T-cell (primary cell): ENCODE results near the gene WNK1. TPM values are rescaled to one million over a fixed set of nuclear protein-coding genes. Genes with fewer than 3 reads are reported as not detected.

Experiments used
- ATAC-seq, 4 experiments: fragments of 200-7000 bp in 3 of 4; fragments of 150-1000 bp in 1 of 4; cut with Tn5 transposase; replicated peaks in 1 of 4; 1 replicate in 3 of 4; 2 replicates in 1 of 4; pipeline ENCODE4 v1.10.0; 2021; ENCODE audit warnings: moderate library complexity in 3 of 4, mild to moderate bottlenecking in 2 of 4, moderate number of reproducible peaks in 1 of 4
- CTCF ChIA-PET, 2 donors: fragments of 300-600 bp; sonication (Branson Sonifier 250); formaldehyde crosslinking; loops; one replicate each; lab custom pipeline; 2022; ENCODE audit warnings: antibody characterized with exemption in 2 of 2; lab: Charles Lee
- POLR2A ChIA-PET, 2 donors: fragments of 300-600 bp; sonication (Branson Sonifier 250); formaldehyde crosslinking; loops; one replicate each; lab custom pipeline; 2022; ENCODE audit warnings: antibody characterized with exemption in 2 of 2; lab: Charles Lee
- DNase-seq, 35 experiments: peaks; one replicate each; pipeline versions ENCODE4 v3.0.0 to v3.0.0-alpha.2; 2013 to 2023
- H3K27ac ChIP-seq: one replicate; pipeline ENCODE4 v1.5.1; 2013; ENCODE audit warnings: low read length
- H3K27me3 ChIP-seq, 2 experiments: replicated peaks in 1 of 2; 1 replicate in 1 of 2; 2 replicates in 1 of 2; pipeline versions ENCODE4 v1.6.1 to v1.7.0; 2013; ENCODE audit warnings: low read length in 1 of 2, mixed read lengths in 1 of 2; ENCODE audit not compliant: control insufficient read depth in 2 of 2, insufficient read depth in 2 of 2; ENCODE audit errors: extremely low read depth in 1 of 2
- H3K36me3 ChIP-seq, 2 donors: 1 replicate in 1 of 2; 2 replicates in 1 of 2; pipeline versions ENCODE4 v1.6.1 to v1.7.0; 2013; ENCODE audit warnings: low read length in 1 of 2; ENCODE audit not compliant: control insufficient read depth in 2 of 2, insufficient read depth in 1 of 2; ENCODE audit errors: extremely low read depth in 1 of 2
- H3K4me1 ChIP-seq, 2 experiments: 1 replicate in 1 of 2; 2 replicates in 1 of 2; pipeline versions ENCODE4 v1.6.1 to v1.7.0; 2013; ENCODE audit warnings: low read length in 2 of 2, mixed read lengths in 1 of 2; ENCODE audit not compliant: insufficient read depth in 2 of 2, control insufficient read depth in 1 of 2; ENCODE audit errors: extremely low read depth in 1 of 2
- H3K4me3 ChIP-seq, 2 donors: 1 replicate in 1 of 2; 2 replicates in 1 of 2; pipeline versions ENCODE4 v1.5.1 to v1.7.0; 2013; ENCODE audit warnings: mild to moderate bottlenecking in 2 of 2, low read length in 1 of 2, moderate library complexity in 1 of 2; ENCODE audit not compliant: control insufficient read depth in 1 of 2; ENCODE audit errors: extremely low read depth in 1 of 2
- H3K9me3 ChIP-seq: 2 replicates; pipeline ENCODE4 v1.7.0; 2013
- H3K27ac Mint-ChIP-seq, 2 donors: one replicate each; pipeline ENCODE4 v1.8.0; 2020 to 2021; ENCODE audit warnings: mild to moderate bottlenecking in 2 of 2, mixed read lengths in 2 of 2
- H3K27me3 Mint-ChIP-seq, 2 donors: one replicate each; pipeline ENCODE4 v1.8.0; 2021 to 2022; ENCODE audit warnings: mixed read lengths in 2 of 2
- H3K36me3 Mint-ChIP-seq: one replicate; pipeline ENCODE4 v1.8.0; 2021; ENCODE audit warnings: mixed read lengths
- H3K4me1 Mint-ChIP-seq, 3 donors: one replicate each; pipeline ENCODE4 v1.8.0; 2020 to 2022; ENCODE audit warnings: mixed read lengths in 3 of 3, mild to moderate bottlenecking in 1 of 3
- H3K4me3 Mint-ChIP-seq, 3 donors: one replicate each; pipeline ENCODE4 v1.8.0; 2020 to 2022; ENCODE audit warnings: mild to moderate bottlenecking in 3 of 3, mixed read lengths in 3 of 3, moderate library complexity in 3 of 3
- H3K9me3 Mint-ChIP-seq, 3 donors: one replicate each; pipeline ENCODE4 v1.8.0; 2020 to 2022; ENCODE audit warnings: mixed read lengths in 3 of 3
- WGBS: methylation state at CpG from one replicate; pipeline ENCODE4 v1.1.5; 2013; ENCODE audit warnings: missing lambda C conversion rate; ENCODE audit not compliant: insufficient coverage; 5-methylcytosine and 5-hydroxymethylcytosine counted together
- total RNA-seq, 35 experiments: library from RNA in 6 of 35; stranded (reverse) in 6 of 35; fragments of 120-200 nt in 1 of 35; gene quantifications; one replicate each; pipeline versions ENCODE4 v1.2.1 to v1.2.4 and lab custom pipeline; 2013 to 2026

Gene WNK1
- total RNA-seq, 5 donors from 2014 or later (not counting 1 experiment from before 2014, with no cell fraction given), result 168 to 287 (median 179) TPM

DNA sequence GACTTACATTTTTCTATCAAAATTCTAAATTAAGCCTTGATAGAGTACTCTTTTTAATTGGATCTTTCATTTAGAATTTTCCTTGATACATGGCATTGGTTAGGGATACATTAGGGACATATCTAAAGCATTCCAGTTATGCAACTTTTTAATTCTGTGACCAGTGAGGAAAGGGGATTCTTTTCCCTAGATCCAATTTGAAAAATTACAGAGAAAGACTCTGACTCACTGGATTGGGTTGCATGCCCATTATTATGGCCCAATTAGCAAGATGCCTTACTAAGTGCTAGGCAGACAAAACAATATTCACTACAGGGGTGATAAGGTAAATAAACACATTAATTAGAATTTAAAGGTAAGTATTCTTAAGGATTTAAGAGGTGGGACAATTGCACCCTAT lies 202.4 kb downstream of the WNK1 start:
- H3K9me3 Mint-ChIP-seq, result no peaks in the 10 kb centered on the region
- DNase-seq (no peak), ATAC-seq (no peak)
- Histone ChIP-seq H3K9me3 (no peaks in the 10 kb centered on the region), H3K27ac (no peak overlapping the region), H3K4me1 (peaks cover 0 to 5% of the 10 kb centered on the region in 2 experiments), H3K36me3 (no peaks in the 10 kb centered on the region), H3K27me3 (no peaks in the 10 kb centered on the region), H3K4me3 (no peak overlapping the region)
- ChIA-PET POLR2A (no interaction called here), CTCF (no interaction called here)
- H3K27ac Mint-ChIP-seq, result no peak overlapping the region
- H3K4me3 Mint-ChIP-seq, result no peak overlapping the region
- H3K27me3 Mint-ChIP-seq, result no peaks in the 10 kb centered on the region
- no peaks in the 10 kb centered on the region for H3K36me3 Mint-ChIP-seq
- H3K4me1 Mint-ChIP-seq, result no peaks in the 10 kb centered on the region

DNA sequence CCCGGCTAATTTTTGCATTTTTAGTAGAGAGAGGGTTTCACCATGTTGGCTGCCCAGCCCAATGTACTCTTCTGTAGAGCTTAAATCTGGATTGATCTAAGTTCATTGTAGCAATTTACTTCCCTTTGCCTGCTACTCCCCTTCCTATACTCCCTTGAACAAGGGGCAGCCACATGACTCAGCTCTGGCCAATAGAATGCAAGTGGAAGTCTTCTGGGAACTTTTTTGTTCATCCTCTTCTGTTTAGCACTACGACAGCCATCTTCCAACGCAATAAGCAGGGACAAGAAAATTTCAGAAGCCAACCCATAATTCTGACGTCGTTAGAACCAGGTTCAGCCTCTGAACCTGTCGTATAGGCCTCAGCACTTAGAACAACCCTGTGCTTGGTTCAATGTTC lies 203.6 kb downstream of the WNK1 start:
- H3K9me3 ChIP-seq, result no peaks in the 10 kb centered on the region
- H3K27ac ChIP-seq, result no peak overlapping the region
- H3K4me3 ChIP-seq, result no peak overlapping the region
- Mint-ChIP-seq H3K27ac (no peak overlapping the region), H3K4me1 (no peaks in the 10 kb centered on the region), H3K36me3 (no peaks in the 10 kb centered on the region), H3K9me3 (no peaks in the 10 kb centered on the region), H3K4me3 (no peak overlapping the region), H3K27me3 (no peaks in the 10 kb centered on the region)
- ATAC-seq (no peak), DNase-seq (no peak)
- ChIA-PET POLR2A (no interaction called here), CTCF (interaction anchor here in 1 of 2 donors (0.6 kb wide), 1 partner anchor 170 kb away, joined by 3 read pairs; no protein-coding TSS in a partner anchor)
- WGBS, result no CpG with 5 or more reads among the region's 6 CpGs
- no peaks in the 10 kb centered on the region for H3K36me3 ChIP-seq
- no peaks in the 10 kb centered on the region for H3K4me1 ChIP-seq
- no peaks in the 10 kb centered on the region for H3K27me3 ChIP-seq

DNA sequence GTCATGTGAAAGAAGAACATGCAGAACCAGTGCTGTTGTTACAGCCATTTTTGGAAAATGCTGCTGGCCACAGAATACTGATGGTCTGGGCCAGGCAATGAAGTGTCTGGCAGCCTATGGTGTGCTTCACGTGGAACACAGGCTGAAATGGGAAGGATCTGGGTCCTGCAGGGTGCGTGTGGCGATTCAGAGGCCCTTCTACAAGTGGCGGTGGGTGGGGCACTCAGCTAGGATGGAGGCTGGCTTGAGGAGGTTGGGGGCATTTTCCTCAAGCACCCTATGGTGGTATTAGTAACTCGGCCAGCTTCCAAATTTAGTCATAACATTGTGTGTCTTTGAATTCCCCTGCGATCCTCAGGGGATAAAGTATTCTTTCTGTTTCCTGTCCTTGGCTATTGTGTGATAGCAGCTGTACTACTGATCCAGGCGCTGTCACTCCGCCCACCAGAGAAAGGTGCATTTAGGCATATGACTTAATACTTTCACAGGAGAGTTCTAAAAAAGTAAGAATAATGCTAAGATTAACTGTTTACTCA lies 206.3 kb downstream of the WNK1 start:
- no peaks in the 10 kb centered on the region for H3K36me3 Mint-ChIP-seq
- no peaks in the 10 kb centered on the region for H3K9me3 Mint-ChIP-seq
- DNase-seq, result no peak
- Histone ChIP-seq H3K27me3 (no peaks in the 10 kb centered on the region), H3K36me3 (no peaks in the 10 kb centered on the region), H3K9me3 (no peaks in the 10 kb centered on the region), H3K4me3 (no peak overlapping the region), H3K27ac (no peak overlapping the region), H3K4me1 (no peaks in the 10 kb centered on the region)
- no peaks in the 10 kb centered on the region for H3K4me1 Mint-ChIP-seq
- ChIA-PET CTCF (interaction anchor here in 1 of 2 donors (0.6 kb wide), 1 partner anchor 16 kb away, joined by 3 read pairs; no protein-coding TSS in a partner anchor), POLR2A (no interaction called here)
- WGBS, result 78% methylated on average over 4 of the region's 8 CpGs
- no peak for ATAC-seq
- no peak overlapping the region for H3K27ac Mint-ChIP-seq
- H3K27me3 Mint-ChIP-seq, result no peaks in the 10 kb centered on the region
- H3K4me3 Mint-ChIP-seq, result no peak overlapping the region

Other genes starting within 250 kb of the WNK1 start
- 1 to 10 TPM; 1.7 to 8.7 (median 2.5) TPM for gene NINJ2, start 89.1 kb upstream of the WNK1 start, total RNA-seq
- 10 to 100 TPM; 12.7 to 28.4 (median 18.3) TPM for gene RAD52, start 197.1 kb downstream of the WNK1 start, total RNA-seq
- 10 to 100 TPM; 41.8 to 68.0 (median 46.5) TPM for gene ERC1, start 238.6 kb downstream of the WNK1 start, total RNA-seq